K562 (cell line): Measurements from ENCODE around the gene ST6GAL1. TPM values are rescaled to one million over a fixed set of nuclear protein-coding genes. Genes with fewer than 3 reads are reported as not detected.

Experiments used
- ARHGAP35 ChIP-seq: fragments of 450-650 bp; IDR thresholded peaks from 2 replicates; pipeline ENCODE4 v1.6.1; 2018; ENCODE audit not compliant: partially characterized antibody
- BACH1 ChIP-seq: fragments of 200-800 bp; sonication (Bioruptor generic); IDR thresholded peaks from 2 replicates; pipeline ENCODE4 v1.6.1; 2016; ENCODE audit warnings: missing genetic modification characterization, missing compliant biosample characterization
- CBX1 ChIP-seq: sonication (generic); IDR thresholded peaks from 2 replicates; pipeline ENCODE4 v1.6.1; 2016; ENCODE audit warnings: antibody characterized with exemption, low read depth, mild to moderate bottlenecking
- HEY1 ChIP-seq: fragments of 250-450 bp; sonication (Bioruptor Pico); IDR thresholded peaks from 2 replicates; pipeline ENCODE4 v1.5.0; 2020; ENCODE audit warnings: mild to moderate bottlenecking, moderate library complexity, borderline replicate concordance
- MEF2A ChIP-seq: IDR thresholded peaks from 2 replicates; pipeline ENCODE4 v1.6.1; 2011; ENCODE audit warnings: low read depth, mild to moderate bottlenecking, low read length, moderate library complexity; ENCODE audit not compliant: control insufficient read depth
- MGA ChIP-seq: fragments of 450-650 bp; IDR thresholded peaks from 2 replicates; pipeline ENCODE4 v1.6.1; 2016; ENCODE audit warnings: mild to moderate bottlenecking, moderate library complexity
- NCOA6 ChIP-seq: fragments of 450-650 bp; IDR thresholded peaks from 2 replicates; pipeline ENCODE4 v1.6.1; 2017; ENCODE audit warnings: mild to moderate bottlenecking
- PKNOX1 ChIP-seq: fragments of 450-650 bp; IDR thresholded peaks from 2 replicates; pipeline ENCODE4 v1.6.1; 2016
- SLC30A9 ChIP-seq: fragments of 250-450 bp; sonication (Bioruptor Pico); IDR thresholded peaks from 2 replicates; pipeline ENCODE4 v1.8.0; 2022; ENCODE audit warnings: mild to moderate bottlenecking, moderate library complexity
- SMC3 ChIP-seq: conservative IDR thresholded peaks from 2 replicates; pipeline ENCODE4 v1.6.1; 2011; ENCODE audit warnings: low read depth, low read length, improper control_type of control experiment; ENCODE audit not compliant: insufficient read depth
- SUPT5H ChIP-seq: fragments of 450-650 bp; IDR thresholded peaks from 2 replicates; pipeline ENCODE4 v1.6.1; 2016
- TAF15 ChIP-seq: fragments of 200-400 bp; formaldehyde crosslinking; IDR thresholded peaks from 2 replicates; pipeline ENCODE4 v1.6.1; 2017; ENCODE audit warnings: mild to moderate bottlenecking, low read depth, low read length, moderate library complexity
- TAL1 ChIP-seq: fragments of 450-650 bp; IDR thresholded peaks from 2 replicates; pipeline ENCODE4 v1.6.1; 2016; ENCODE audit warnings: mild to moderate bottlenecking
- TCF7L2 ChIP-seq: fragments of 150-350 bp; IDR thresholded peaks from 2 replicates; pipeline ENCODE4 v1.6.1; 2016; ENCODE audit warnings: low read depth, mild to moderate bottlenecking, low read length, moderate library complexity
- ZNF24 ChIP-seq: fragments of 450-650 bp; IDR thresholded peaks from 2 replicates; pipeline ENCODE4 v1.6.1; 2016
- ZNF316 ChIP-seq: fragments of 450-650 bp; IDR thresholded peaks from 2 replicates; pipeline ENCODE4 v1.6.1; 2016
- ZNF75A ChIP-seq: fragments of 450-650 bp; formaldehyde crosslinking; IDR thresholded peaks from 2 replicates; pipeline ENCODE4 v1.4.0; 2020; ENCODE audit warnings: mild to moderate bottlenecking
- polyA plus RNA-seq, 8 experiments: library from polyadenylated mRNA; depleted of rRNA in 4 of 8; stranded (reverse) in 5 of 8; unstranded in 3 of 8; fragments of >200 nt; fragmentation: Nextera tagmentation in 2 of 8; fragmentation: Illumina TruSeq in 1 of 8; extraction: Ambion mirVana in 2 of 8; extraction: Trizol in 1 of 8; gene quantifications; 2 replicates each; pipeline versions ENCODE4 v1.2.1 to v1.2.3, GENCODE V29; 2011 to 2014; ENCODE audit warnings: inconsistent platforms in 1 of 8, missing spikeins in 1 of 8
- total RNA-seq, 7 experiments: library from RNA; depleted of rRNA in 6 of 7; stranded (reverse); fragments of >200 nt in 6 of 7; fragmentation: Illumina TruSeq in 2 of 7; extraction: Trizol in 2 of 7; gene quantifications; 2 replicates each; pipeline versions ENCODE4 v1.2.1 to v1.2.3, GENCODE V29; 2011 to 2021; ENCODE audit warnings: low replicate concordance in 1 of 7

Gene ST6GAL1
- total and polyA plus RNA-seq, 9 of the 15 experiments (the other 6 are each of a cell fraction or from before 2014, with no cell fraction given), result 31.9 to 145 (median 71.0) TPM

- TF ChIP-seq SMC3 (no peak), TCF7L2 (no peak), ZNF316 (0 out of 2 replicates have a peak, but pooled peaks have one; percentile 9), SUPT5H (no peak), CBX1 (no peak), ZNF75A (no peak), ZNF24 (no peak), HEY1 (CRISPR knock-in tag) (no peak), MGA (0 out of 2 replicates have a peak, but pooled peaks have one; percentile 27), TAL1 (0 out of 2 replicates have a peak, but pooled peaks have one; percentile 13), MEF2A (no peak), PKNOX1 (peak; percentile 64; the same call in 1 of the 2 replicates), SLC30A9 (CRISPR knock-in tag) (no peak), NCOA6 (no peak), TAF15 (no peak), BACH1 (no peak), ARHGAP35 (no peak)
Measured at GRCh38 chr3:187025656-187026316, 95.5 kb downstream of the ST6GAL1 start (continued).
